Measurements from ENCODE around the gene CCL21.
A peak's percentile ranks its signal among the peaks of the same experiment; 100 is the strongest.

The CCL21 gene

GRCh38 chr9:34684145-34684544 is 25.8 kb downstream of the CCL21 start:
- H3K4me3 ChIP-seq (ENCODE audit: low read depth, low read length), result no peak overlapping the region
- no peaks in the 10 kb centered on the region for H3K9me3 ChIP-seq
- H3K36me3 ChIP-seq, result no peaks in the 10 kb centered on the region
- H3K4me1 ChIP-seq, result no peaks in the 10 kb centered on the region
- TF ChIP-seq CTCF (IDR thresholded peaks at IDR 0.05; ENCODE audit: low read depth, low read length), result no peak
- DNase-seq, result no peak
- no peaks in the 10 kb centered on the region for H3K27me3 ChIP-seq

- Histone ChIP-seq H3K36me3 (no peaks in the 10 kb centered on the region), H3K27me3 (no peaks in the 10 kb centered on the region), H3K4me1 (no peaks in the 10 kb centered on the region), H3K9me3 (no peaks in the 10 kb centered on the region), H3K4me3 (ENCODE audit: low read depth, low read length) (no peak overlapping the region)
- no peak for TF ChIP-seq CTCF (IDR thresholded peaks at IDR 0.05; ENCODE audit: low read depth, low read length)
- no peak for DNase-seq
Measured at GRCh38 chr9:34675869-34676268, 34.1 kb downstream of the CCL21 start.

GRCh38 chr9:34675048-34675714 is 34.8 kb downstream of the CCL21 start:
- Histone ChIP-seq H3K4me1 (no peaks in the 10 kb centered on the region), H3K9me3 (no peaks in the 10 kb centered on the region), H3K36me3 (no peaks in the 10 kb centered on the region), H3K4me3 (ENCODE audit: low read depth, low read length) (no peak overlapping the region), H3K27me3 (no peaks in the 10 kb centered on the region)
- DNase-seq, result peak; percentile 94
- TF ChIP-seq CTCF (IDR thresholded peaks at IDR 0.05; ENCODE audit: low read depth, low read length), result peak; percentile 99

GRCh38 chr9:34674440-34674839 is 35.5 kb downstream of the CCL21 start:
- Histone ChIP-seq H3K4me1 (no peaks in the 10 kb centered on the region), H3K27me3 (no peaks in the 10 kb centered on the region), H3K9me3 (no peaks in the 10 kb centered on the region), H3K4me3 (ENCODE audit: low read depth, low read length) (no peak overlapping the region), H3K36me3 (no peaks in the 10 kb centered on the region)
- TF ChIP-seq CTCF (IDR thresholded peaks at IDR 0.05; ENCODE audit: low read depth, low read length), result no peak
- no peak for DNase-seq

- TF ChIP-seq CTCF (IDR thresholded peaks at IDR 0.05; ENCODE audit: low read depth, low read length), result no peak
- H3K36me3 ChIP-seq, result no peaks in the 10 kb centered on the region
- no peaks in the 10 kb centered on the region for H3K27me3 ChIP-seq
- no peaks in the 10 kb centered on the region for H3K9me3 ChIP-seq
- DNase-seq, result no peak
- H3K4me1 ChIP-seq, result no peaks in the 10 kb centered on the region
- no peak overlapping the region for H3K4me3 ChIP-seq (ENCODE audit: low read depth, low read length)
Measured at GRCh38 chr9:34671307-34671706, 38.6 kb downstream of the CCL21 start.

- no peak for DNase-seq
- Histone ChIP-seq H3K4me1 (no peaks in the 10 kb centered on the region), H3K4me3 (ENCODE audit: low read depth, low read length) (no peak overlapping the region), H3K36me3 (no peaks in the 10 kb centered on the region), H3K27me3 (no peaks in the 10 kb centered on the region), H3K9me3 (no peaks in the 10 kb centered on the region)
- no peak for TF ChIP-seq CTCF (IDR thresholded peaks at IDR 0.05; ENCODE audit: low read depth, low read length)
Measured at GRCh38 chr9:34669809-34670562, 40.0 kb downstream of the CCL21 start.

Measured in BE2C (cell line).